Endothelial cell of umbilical vein (primary cell): ENCODE data around the gene ADSS1.

Experiments used
- CTCF ChIP-seq, 2 donors: IDR thresholded peaks; 1 replicate in 1 of 2; 2 replicates in 1 of 2; pipeline ENCODE4 v1.5.1; 2011; ENCODE audit warnings: low read length in 2 of 2, mild to moderate bottlenecking in 2 of 2, moderate library complexity in 2 of 2, control low read depth in 1 of 2, inconsistent platforms in 1 of 2, low read depth in 1 of 2; ENCODE audit not compliant: insufficient read depth in 1 of 2; ENCODE audit errors: extremely low read depth in 1 of 2
- EZH2 ChIP-seq: IDR thresholded peaks from 2 replicates; pipeline ENCODE4 v1.6.1; 2012; ENCODE audit warnings: borderline replicate concordance, low read depth, mild to moderate bottlenecking, moderate library complexity, low read length, inconsistent platforms; ENCODE audit not compliant: severe bottlenecking
- FOS ChIP-seq: IDR thresholded peaks from 2 replicates; pipeline ENCODE4 v1.6.1; 2011; ENCODE audit warnings: mild to moderate bottlenecking, low read length, moderate library complexity, borderline replicate concordance; ENCODE audit not compliant: insufficient read depth
- GATA2 ChIP-seq: IDR thresholded peaks from 2 replicates; pipeline ENCODE4 v1.7.0; 2011; ENCODE audit warnings: low read depth, mild to moderate bottlenecking, moderate library complexity, mixed read lengths, low read length; ENCODE audit not compliant: insufficient read length, insufficient read depth
- JUN ChIP-seq: IDR thresholded peaks from 2 replicates; pipeline ENCODE4 v1.6.1; 2011; ENCODE audit warnings: borderline replicate concordance, low read depth; ENCODE audit not compliant: insufficient read length, insufficient read depth
- MAX ChIP-seq: IDR thresholded peaks from 2 replicates; pipeline ENCODE4 v1.6.1; 2011; ENCODE audit not compliant: insufficient read depth, insufficient read length
- MYC ChIP-seq: IDR thresholded peaks from one replicate; pipeline ENCODE4 v1.6.1; 2011; ENCODE audit warnings: mild to moderate bottlenecking, low read depth, low read length
- POLR2A ChIP-seq: IDR thresholded peaks from 2 replicates; pipeline ENCODE4 v1.6.1; 2012; ENCODE audit warnings: low read depth, mild to moderate bottlenecking, control low read depth, low read length
- POLR2AphosphoS5 ChIP-seq: IDR thresholded peaks from 2 replicates; pipeline ENCODE4 v1.6.1; 2012; ENCODE audit warnings: low read depth, mild to moderate bottlenecking, control low read depth, low read length, moderate library complexity; ENCODE audit not compliant: insufficient read depth

- no peak for TF ChIP-seq EZH2
- no peak for TF ChIP-seq CTCF (IDR thresholded peaks at IDR 0.05; ENCODE audit: extremely low read depth in 1 of 2, insufficient read depth in 1 of 2, low read depth in 1 of 2, low read length in 2 of 2)
- no peak for TF ChIP-seq POLR2A
- no peak for TF ChIP-seq MAX
- no peak for TF ChIP-seq POLR2AphosphoS5
- no peak for TF ChIP-seq GATA2
- no peak for TF ChIP-seq FOS
- TF ChIP-seq JUN = no peak
- no peak for TF ChIP-seq MYC
These were observed 18.5 kb upstream of the ADSS1 start for GRCh38 chr14:104705340-104706047.
